NCI-H748 treated with DMSO at 0.1 percent for 48 hours (cell line): ENCODE measurements around the gene STAT5B.
"Not testable (repeated sequence)": the region's sequence is repeated elsewhere in the genome, so short reads cannot be mapped to it uniquely, and the experiment has no call there.

Source experiments
- DNase-seq: peaks from one replicate; lab custom pipeline; 2025; lab: John Stamatoyannopoulos, UW

Gene STAT5B

DNA sequence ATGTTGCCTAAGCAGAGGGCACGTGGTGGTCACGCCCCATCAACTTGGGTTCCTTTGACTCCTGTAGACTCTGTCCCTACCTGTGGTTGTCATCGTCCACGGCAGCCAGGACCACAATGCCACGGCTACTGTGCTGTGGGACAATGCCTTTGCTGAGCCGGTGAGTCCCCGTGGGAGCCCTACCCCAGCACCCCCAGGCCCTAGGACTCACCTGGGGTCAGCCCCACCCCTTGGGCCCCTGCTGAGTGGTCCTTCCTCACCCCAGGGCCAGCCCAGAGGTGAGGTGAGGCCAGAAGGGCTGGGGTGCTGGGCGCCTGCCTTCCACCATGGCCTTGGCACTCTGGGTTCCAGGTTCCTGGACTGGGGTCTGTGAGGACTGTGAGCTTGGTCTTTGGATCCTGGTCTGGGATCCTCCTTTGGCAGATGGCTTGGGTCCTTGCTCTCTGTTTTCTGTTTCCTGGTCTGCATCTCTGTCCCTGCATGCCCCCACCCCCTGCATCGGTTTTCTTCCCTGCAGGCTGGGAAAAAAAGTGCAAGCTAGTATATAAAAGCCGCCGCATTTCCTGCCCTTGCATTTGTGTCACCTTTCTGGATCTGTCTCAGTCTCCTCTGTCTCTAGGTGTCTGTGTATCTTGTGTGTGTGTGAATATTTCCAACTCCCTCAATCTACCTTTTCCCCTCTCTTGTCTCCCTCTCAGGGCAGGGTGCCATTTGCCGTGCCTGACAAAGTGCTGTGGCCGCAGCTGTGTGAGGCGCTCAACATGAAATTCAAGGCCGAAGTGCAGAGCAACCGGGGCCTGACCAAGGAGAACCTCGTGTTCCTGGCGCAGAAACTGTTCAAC is 29.6 kb upstream of the STAT5B start:
- DNase-seq, result no peak

DNA sequence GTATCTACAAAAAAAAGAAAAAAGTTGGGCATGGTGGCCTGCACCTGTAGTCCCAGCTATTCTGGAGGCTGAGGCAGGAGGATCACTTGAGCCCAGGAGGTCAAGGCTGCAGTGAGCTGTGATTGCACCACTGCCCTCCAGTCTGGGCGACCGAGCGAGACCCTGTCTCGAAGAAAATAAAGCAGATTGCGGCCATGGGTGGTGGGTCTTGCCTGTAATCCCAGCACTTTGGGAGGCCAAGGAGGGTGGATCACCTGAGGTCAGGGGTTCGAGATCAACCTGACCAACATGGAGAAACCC is 28.8 kb upstream of the STAT5B start:
- DNase-seq, result not testable (repeated sequence)

DNA sequence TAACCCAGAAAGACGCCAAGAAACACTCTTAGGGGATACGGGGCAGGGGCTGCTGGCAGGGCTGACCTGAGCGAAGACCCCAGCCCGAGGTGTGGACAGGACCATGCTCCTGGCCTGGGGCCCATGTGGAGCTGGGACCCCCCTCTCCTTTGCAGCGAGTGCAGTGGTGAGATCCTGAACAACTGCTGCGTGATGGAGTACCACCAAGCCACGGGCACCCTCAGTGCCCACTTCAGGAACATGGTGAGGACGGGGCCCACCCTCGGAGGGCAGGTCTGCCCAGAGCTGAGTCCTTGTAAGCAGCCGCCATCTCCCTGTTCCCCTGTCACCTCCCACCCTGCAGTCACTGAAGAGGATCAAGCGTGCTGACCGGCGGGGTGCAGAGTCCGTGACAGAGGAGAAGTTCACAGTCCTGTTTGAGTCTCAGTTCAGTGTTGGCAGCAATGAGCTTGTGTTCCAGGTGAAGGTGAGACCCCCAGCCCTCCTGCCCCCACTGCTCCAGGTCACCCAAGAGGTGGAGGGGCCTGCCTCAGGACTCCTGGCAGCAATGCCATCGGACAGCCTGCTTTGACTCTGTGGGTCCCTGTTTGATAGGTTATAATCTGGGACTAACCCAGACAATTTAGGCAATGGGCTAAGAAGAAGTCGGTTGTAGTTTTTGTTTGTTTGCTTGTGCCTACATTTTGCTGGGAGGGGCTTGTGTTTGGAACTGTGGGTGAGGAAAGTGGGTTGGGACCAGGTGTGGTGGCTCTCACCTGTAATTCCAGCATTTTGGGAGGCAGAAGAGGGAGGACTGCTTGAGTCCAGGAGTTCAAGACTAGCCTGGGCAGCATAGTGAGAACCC is 28.2 kb upstream of the STAT5B start:
- DNase-seq, result no peak

DNA sequence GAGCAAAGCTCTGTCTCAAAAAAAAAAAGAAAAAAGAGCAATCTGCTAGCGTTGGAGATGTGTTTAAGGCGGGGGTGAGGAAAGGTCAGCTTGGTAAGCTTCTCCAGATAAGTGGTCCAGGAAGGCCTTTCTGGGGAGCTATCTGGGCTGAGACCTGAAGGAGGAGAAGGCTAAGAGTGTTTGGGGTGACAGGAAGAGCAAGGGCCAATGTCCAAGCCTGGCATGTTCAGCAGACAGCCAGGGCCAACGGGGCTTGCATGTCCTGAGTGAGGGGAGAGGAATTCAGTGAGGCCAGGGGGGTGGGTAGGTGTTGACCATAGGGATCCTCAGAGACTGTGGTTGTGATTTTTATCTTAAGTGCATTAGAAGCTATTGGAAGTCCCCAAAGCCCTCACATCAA is 27.5 kb upstream of the STAT5B start:
- no peak for DNase-seq

DNA sequence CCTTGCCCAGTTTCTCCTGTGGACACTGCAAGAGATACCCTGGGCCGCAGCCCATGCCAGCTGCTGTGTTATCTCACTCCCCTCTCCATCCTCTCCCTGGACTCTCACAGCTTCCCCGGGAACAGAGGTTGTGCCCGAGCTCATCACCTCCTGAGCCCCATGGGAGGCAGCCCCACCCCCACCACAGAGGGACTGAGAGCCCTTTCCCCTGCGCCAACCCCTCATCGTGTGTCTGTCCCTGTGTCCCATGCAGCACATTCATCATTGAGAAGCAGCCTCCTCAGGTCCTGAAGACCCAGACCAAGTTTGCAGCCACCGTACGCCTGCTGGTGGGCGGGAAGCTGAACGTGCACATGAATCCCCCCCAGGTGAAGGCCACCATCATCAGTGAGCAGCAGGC is 24.8 kb upstream of the STAT5B start:
- DNase-seq, result no peak

DNA sequence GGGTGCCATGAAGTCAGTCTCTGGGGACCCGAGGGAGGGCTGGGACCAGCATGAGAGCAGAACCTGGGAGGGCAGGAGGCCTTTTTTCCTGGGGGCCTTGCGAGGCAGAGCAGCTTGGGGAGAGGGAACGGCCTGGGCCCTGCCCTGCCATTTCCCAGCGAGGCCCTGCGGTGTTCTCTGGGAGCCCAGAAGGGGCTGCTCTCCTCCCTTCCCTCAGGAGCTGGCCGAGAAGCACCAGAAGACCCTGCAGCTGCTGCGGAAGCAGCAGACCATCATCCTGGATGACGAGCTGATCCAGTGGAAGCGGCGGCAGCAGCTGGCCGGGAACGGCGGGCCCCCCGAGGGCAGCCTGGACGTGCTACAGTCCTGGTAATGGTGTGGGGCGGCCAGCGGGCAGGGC is 23.7 kb upstream of the STAT5B start:
- not testable (repeated sequence) for DNase-seq

DNA sequence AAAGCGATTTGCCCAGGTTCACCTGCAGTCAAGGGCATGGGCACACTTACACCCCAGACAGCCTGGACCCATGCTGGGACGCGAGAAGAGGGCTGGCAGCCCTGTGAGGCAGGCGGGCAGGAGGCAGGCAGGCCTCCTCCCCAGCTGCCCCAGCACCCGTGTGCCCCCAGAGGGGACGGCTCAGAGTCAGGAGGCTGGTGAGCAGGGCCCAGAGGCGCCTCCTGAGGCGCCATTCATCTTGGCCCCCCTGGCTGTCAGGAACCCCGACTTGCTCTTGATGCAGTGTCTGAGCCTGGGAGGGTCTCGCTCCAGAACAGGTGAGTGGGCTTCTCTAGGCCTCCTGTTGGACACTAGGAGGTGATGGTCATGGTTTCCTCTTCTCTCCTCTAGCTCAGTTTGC is 23.2 kb upstream of the STAT5B start:
- not testable (repeated sequence) for DNase-seq

DNA sequence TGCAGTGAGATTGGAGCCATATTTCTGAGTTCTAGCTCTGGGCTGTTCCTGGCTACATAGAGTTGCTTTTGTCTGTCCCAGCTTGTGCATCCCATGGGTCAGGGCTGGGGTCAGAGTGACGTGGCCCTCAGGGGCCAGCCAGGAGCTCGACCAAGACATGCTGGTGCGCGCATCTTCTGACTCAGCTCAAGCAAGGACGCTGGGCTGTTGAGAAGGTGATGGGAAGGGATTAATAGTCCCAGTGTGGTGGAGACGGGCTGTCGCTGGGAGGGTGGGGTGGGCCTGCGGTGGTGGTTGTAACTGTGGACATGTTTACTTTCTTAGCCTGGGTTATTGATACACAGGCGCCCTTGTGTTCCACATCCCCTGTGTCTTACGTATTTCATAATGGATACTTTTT is 21.6 kb upstream of the STAT5B start:
- not testable (repeated sequence) for DNase-seq

DNA sequence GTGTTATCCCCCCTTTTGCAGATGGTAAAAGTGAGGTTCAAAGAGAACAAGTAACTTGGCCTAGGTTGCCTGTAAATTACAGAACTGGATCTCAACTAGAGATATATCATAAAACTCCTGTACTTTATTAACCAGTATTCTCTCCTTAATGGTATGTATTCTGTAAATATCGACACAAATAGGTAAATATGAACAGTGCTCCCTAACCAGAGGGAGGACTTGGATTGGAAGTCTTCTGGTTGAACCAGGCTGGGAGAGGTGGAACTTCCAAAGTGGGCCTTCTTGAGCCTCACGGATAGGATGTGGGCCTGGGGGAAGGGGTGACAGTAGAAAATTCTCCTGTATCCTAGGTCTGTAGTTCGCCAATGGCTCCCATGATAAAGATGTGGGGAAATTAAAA is 19.8 kb upstream of the STAT5B start:
- DNase-seq, result no peak

DNA sequence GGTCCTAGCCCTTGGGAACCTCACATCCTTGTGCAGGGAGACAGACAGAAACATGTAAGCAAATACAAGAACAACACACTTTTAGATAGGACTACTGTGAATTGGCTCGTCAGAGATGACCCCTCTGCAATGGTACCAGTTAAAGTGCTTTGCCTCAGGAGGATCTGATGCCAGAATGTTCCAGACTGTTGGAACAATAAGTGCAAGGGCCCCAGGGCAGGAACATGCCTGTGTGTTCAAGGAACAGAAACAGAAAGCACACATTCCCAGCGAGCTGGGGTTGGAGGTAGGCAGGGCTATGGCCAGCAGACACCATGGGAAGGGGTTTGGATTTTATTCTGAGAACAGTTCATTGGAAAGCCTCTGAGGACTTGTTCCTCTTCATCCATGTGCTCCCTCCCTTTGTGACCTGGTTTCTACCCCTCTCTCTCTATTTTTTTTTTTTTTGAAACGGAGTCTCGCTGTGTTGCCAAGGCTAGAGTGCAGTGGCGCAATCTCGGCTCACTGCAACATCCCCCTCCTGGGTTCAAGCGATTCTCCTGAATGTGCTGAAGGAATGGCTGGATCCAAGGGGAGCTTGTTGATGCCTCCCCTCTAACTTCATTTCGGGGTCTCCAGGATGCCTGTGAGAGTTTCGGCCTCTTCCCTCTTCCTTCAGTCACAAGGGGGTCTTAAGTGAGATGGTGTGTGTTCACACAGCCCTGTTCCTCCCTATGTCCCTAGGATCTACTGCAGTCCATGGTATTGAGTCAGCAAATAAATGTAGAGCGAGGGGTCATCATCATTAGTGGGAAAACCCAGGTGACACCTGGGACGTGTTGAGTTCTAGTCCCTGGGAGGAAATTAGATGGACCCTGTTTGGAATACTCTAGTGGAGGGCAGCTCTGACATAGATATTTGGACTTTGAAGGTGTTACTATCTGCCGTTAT is 18.5 kb upstream of the STAT5B start:
- DNase-seq, result no peak

DNA sequence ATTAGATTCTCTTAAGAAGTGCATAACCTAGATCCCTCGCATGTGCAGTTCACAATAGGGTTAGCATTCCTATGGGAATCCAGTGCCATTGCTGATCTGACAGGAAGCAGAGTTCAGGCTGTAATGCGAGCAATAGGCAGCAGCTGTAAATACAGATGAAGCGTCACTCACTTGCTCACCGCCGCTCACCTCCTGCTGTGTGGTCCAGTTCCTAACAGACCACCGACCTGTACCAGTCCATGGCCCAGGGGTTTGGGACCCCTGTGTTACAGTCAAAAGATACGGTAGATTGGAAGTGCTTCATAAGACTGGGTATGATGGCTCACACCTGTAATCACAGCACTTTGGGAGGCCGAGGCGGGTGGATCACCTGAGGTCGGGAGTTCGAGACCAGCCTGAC is 14.9 kb upstream of the STAT5B start:
- no peak for DNase-seq

DNA sequence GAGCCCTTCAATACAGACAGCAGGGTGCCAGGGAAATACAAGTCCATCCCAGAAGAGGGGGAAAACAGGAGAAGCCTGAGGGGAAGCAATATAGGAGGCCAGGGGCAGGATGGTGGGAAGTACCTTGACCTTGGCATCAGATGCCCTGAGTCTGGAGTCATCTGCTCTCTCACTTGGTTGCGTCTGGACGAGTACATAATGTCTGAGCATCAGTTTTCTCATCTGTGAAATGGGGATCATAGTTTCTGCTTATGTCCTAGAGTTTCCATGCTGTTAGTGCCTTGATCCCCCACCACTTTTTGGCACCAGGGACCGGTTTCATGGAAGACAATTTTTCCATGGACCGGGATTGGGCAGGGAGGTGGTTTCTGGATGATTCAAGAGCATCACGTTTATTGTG is 14.4 kb upstream of the STAT5B start:
- no peak for DNase-seq

DNA sequence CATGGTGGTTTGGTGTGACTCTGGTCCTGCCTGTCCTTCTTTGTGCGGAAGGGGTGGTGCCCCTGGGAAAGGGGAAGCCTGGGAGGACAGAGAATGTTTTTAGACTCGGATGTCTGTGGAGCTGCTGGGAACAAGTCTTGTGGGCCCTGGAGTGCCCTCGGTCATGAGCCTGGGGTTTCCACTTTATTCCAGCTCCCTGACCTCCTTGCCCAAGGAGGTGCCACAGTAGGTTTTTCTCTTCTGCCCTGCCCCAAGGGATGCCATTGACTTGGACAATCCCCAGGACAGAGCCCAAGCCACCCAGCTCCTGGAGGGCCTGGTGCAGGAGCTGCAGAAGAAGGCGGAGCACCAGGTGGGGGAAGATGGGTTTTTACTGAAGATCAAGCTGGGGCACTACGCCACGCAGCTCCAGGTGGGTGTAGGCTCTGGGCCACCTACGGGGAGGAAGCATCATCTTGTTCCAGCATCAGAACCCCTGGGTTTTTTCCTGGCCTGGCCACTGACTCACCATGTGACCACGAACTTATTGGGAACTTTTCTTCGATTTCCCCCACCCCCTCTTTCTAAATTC is 13.5 kb upstream of the STAT5B start:
- DNase-seq, result no peak

DNA sequence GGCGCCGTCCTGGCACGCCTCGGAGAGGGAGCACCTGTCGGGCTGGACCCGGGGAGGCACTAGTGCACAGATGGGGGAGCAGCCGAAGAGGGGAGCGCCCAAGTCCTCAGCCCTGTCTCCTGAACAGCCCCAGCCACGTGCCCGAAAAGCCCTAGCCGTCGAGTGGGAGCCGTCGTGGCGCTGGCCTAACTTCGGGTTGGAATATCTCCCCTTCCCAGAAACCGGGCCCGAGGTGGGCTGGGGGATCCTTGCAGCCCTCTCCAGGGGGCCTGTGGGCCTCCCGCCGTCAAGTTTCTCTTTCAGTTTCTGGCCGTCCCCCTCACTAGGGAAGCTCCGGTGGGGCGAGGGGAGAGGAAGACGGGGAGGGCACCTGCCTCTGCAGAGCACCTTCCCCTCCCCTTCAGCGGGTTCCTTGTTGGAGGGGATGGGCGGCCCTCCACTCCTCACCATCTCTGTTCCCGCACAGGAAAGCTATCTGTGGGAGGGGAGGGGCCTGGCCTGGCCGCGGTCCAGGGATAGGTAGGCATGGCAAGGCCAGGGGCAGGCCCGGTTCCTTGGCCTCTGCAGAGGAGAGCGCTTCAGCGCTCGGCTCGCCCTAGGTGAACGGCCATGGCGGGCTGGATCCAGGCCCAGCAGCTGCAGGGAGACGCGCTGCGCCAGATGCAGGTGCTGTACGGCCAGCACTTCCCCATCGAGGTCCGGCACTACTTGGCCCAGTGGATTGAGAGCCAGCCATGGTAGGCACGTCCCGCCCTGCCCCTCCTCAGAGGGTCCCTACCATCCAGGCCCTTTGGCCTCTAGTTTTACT is 12.8 kb upstream of the STAT5B start:
- DNase-seq, result no peak

DNA sequence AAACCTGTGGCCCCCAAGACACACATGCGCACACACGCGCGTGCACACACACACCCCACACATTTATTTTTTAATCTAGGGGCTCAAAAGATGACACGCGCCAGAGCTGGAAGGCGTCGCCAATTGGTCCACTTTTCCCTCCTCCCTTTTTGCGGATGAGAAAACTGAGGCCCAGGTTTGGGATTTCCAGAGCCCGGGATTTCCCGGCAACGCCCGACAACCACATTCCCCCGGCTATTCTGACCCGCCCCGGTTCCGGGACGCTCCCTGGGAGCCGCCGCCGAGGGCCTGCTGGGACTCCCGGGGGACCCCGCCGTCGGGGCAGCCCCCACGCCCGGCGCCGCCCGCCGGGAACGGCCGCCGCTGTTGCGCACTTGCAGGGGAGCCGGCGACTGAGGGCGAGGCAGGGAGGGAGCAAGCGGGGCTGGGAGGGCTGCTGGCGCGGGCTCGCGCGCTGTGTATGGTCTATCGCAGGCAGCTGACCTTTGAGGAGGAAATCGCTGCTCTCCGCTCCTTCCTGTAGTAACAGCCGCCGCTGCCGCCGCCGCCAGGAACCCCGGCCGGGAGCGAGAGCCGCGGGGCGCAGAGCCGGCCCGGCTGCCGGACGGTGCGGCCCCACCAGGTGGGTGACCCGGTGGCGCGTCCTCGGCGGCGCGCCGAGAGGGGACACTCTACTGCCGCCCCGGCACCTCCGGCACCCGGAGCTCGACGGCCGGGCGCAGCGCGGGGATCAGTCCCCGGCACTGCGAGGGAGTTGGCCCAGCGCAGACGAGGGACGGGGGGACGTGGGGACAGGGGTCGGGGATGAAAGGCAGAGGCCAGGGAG is 12.0 kb upstream of the STAT5B start, which contains the start of gene STAT5A:
TSS of gene STAT5A (plus strand) at position 522 of the 826 bp plus-strand sequence. CDS start 914 bp downstream, outside the sequence.
- DNase-seq, result no peak

DNA sequence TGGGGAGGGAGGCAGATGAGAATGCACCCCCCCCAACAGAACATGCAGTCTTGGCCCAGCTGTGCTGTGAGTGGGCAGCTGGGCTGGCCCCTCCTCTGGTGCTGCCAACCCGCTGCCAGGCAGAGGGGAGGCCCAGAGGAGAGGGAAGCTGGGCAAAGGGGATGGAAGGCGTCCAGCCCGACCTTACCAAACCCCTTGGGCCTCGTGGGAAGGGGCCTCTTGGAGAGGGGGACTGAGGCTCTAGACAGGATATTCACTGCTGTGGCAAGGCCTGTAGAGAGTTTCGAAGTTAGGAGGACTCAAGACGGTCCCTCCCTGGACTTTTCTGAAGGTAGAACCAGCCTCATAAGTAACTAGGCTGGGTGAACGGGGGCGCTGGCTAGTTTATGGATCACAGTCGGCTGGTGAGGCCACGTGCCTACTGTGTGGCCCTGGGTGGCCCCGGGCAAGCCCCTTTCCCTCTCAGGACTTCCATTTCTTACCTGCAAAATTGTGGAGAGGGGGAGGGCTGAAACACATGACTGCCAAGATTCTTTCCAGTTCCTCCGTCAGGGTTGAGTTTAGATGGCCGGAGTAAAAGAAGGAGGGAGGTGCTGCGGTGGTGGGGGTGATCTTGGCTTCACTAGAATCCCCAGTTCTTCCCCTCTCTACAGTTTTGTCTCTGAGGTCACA is 11.2 kb upstream of the STAT5B start:
- no peak for DNase-seq

DNA sequence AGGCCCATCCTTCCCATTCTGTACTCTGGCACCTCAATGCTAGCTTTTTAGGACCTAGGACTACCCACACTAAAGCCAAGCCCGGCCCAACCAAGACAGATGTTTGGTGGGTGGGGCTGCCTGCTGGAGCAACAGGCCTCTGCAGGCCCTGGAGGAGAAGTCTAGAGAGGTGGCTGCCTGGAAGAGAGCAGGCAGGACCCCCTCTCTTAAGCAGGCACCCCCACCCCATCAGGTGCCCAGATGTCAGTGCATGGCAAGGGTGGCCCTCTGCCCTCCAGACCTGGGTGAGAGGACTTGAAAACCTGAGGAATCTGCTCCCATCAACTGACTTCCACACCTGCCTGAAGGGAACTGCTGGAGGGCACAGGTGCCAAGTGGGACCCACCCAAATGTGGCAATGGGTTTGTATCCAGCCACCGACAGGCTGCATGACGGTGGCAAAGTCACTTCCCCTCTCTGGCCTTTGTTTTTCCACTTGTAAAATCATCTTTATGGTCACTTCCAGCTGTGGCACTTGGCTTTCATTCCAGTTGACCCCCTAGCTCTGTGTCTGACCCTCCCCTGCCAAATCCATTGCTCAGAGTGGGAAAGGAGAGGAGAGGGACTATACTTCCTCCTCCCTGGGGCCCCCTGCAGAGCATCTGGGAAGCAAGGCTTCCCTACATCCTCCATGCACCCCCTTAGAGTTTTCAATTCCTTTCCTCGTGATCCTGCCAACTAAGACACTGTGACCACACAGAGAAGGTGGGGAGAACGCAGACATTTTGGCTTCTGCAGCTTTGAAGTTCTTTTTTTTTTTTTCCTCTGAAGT is 10.4 kb upstream of the STAT5B start:
- DNase-seq, result no peak

DNA sequence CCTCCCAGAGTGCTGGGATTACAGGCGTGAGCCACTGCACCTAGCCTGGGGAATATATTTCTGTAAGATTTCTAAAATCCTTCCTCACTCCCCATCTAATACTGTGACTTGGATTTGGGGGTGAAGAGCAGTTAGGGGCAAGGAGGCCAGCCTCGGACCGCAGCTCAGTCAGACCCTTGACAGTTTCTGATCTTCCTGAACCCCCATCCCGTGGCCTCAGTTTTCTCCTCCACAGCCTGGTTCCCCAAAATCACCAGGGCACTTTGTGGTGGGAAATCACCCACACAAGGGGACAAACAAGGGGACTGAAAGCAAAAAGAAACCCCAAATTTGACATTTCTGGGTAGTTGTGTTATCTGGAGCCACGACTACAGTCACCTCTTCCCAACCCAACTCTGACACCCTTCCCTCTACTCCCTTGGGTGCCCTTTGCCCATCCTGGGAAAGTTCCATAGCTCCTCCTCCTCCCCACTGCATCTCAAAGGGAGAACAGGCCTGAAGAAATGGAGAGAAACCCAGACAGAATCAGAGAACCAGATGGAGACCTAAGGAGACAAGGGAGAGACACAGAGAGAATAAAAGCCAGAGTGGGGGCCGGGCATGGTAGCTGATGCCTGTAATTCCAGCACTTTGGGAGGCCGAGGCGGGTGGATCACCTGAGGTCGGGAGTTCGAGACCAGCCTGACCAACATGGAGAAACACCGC is 9.3 kb upstream of the STAT5B start:
- DNase-seq, result no peak
